Hematopoietic multipotent progenitor cell treated with erythropoietin and hydrocortisone succinate and interleukin-3 and kit ligand, for 15 days (in vitro differentiated cells): Measurements from ENCODE around the gene CENPVL1.
"Not testable (repeated sequence)": the region's sequence is repeated elsewhere in the genome, so short reads cannot be mapped to it uniquely, and the experiment has no call there.

ENCODE experiments used
- DNase-seq: peaks from one replicate; pipeline ENCODE4 v3.0.0-alpha.2; 2015; ENCODE audit warnings: low spot score

Gene CENPVL1

DNA sequence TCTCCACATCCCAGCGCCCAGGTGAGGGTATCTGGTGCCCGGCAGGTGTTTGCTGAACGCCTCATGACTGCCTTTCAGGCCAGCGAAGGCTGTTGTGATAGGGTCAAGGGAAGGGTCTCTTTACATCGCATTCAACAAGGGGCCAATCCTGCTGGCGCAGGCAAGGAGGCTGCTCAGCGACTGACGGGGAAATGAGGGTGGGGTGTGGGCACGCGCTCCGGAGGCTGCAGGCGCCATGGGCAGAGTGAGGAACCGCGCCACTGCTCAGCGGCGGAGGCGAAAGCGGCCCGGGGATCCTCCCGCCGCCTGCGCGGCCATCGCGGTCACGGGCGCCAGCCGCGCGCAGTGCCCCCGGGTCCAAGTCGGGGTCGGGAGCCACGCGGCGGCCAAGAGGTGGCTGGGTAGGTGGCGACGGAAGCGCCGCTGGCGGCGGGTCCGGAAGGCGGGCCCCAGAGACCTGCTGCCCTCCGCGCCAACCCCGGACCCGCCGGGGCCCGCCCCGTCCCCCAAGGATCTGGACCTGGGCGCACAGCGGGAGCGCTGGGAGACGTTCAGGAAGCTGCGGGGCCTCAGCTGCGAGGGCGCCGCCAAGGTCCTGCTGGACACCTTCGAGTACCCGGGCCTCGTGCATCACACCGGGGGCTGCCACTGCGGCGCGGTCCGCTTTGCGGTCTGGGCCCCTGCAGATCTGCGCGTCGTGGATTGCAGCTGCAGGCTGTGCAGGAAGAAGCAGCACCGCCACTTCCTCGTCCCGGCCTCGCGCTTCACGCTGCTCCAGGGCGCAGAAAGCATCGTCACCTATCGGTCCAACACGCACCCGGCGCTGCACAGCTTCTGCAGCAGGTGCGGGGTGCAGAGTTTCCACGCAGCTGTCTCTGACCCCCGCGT, at the start of gene CENPVL1:
Gene CENPVL1, plus strand, starts transcription at position 236 of the 888 bp plus-strand sequence. Its CDS starts 0 bp downstream, at position 236.
- not testable (repeated sequence) for DNase-seq

DNA sequence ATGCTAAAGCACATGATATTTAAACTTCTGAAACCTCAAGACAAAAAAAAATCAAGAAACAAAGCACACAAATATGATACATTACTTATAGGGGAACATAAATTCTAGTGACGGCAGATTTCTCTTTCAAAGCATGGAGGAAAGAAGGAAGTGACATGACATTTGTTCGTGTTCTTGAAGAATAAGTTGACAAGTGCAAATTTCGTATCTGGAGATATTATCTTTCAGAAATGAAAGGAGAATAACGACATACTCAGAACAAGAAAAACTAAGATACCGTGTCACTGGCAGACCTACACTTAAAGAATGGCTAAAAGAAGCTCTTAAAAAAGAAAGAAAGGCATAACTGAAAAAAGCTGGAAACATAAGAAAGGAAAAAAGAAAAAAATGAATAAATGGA, 44.3 kb upstream of the CENPVL1 start:
- no peak for DNase-seq

DNA sequence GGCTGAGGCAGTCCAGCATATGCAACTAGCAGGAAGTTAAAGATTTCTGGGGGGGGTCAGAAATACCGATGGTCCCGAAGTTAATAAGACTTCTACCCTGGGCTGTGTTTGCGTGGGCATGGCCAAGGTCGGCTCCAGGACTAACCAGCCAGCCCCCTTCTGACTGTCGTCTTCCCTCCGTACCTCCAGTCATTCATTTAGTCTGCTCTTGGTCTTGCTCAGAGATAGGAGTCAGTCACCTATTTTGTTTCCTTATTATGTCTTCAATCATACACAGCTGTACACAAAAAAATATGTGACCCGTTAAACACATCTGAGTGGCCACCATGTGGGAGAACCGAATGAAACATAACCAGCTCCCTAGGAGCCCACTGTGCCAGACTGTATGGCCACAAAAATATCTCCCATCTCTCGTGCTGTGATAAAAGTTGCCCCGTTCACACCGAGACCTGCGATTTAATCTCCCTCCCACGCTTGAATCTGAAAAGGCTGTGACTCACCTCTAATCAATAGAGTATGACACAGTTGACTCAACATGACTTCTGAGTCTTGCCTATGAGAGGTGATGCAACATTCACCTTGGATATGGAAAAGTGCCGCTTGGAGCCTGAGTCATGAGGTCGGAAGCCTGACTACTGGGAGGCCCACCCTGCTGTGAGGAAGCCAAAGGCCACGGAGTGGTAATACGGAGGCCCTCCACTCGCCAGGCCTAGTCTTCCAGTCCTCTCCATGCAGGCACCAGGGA, 30.5 kb upstream of the CENPVL1 start:
- DNase-seq: not testable (repeated sequence)

DNA sequence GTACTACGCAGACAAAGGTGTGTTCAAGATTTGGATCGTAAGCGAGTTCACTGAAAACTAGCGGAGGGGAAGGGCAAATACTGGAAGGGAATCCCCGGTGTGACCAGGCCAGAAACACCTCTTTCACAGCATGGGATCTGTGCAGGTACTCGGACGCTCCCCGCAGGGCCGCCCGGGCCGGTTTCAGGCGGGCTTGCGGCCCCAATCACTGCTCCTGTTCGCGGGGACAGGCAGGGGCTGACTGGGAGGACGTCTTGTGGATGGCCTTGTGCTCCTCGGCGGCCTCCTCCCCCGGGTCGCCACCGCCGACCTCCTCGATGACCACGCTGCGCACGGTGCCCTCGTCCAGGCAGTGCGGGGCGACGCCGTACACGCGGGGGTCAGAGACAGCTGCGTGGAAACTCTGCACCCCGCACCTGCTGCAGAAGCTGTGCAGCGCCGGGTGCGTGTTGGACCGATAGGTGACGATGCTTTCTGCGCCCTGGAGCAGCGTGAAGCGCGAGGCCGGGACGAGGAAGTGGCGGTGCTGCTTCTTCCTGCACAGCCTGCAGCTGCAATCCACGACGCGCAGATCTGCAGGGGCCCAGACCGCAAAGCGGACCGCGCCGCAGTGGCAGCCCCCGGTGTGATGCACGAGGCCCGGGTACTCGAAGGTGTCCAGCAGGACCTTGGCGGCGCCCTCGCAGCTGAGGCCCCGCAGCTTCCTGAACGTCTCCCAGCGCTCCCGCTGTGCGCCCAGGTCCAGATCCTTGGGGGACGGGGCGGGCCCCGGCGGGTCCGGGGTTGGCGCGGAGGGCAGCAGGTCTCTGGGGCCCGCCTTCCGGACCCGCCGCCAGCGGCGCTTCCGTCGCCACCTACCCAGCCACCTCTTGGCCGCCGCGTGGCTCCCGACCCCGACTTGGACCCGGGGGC, 28.2 kb upstream of the CENPVL1 start:
- DNase-seq: not testable (repeated sequence)

DNA sequence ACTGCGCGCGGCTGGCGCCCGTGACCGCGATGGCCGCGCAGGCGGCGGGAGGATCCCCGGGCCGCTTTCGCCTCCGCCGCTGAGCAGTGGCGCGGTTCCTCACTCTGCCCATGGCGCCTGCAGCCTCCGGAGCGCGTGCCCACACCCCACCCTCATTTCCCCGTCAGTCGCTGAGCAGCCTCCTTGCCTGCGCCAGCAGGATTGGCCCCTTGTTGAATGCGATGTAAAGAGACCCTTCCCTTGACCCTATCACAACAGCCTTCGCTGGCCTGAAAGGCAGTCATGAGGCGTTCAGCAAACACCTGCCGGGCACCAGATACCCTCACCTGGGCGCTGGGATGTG, 27.6 kb upstream of the CENPVL1 start, which contains the start of gene CENPVL2:
Gene CENPVL2, minus strand, starts transcription at position 112 of the 343 bp plus-strand sequence. Its CDS starts 0 bp downstream, at position 112.
- DNase-seq: not testable (repeated sequence)

DNA sequence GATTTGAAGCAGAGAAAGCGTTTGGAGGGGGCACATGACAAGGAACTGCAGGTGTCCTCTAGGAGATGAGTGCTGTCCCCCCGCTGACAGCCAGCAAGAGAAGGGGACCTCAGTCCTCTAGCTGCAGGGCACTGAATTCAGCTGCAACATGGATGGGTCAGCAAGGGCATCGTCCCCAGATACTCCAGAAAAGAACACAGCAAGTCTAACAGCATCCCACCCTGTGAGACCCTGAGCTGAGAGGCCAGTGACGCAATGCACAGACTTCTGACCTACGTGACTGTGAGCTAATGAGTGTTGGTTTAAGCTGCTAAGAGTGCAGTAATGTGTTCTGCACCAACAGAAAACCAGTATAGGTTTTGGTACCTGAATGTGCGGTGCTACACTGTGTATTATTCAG, 16.1 kb upstream of the CENPVL1 start:
- DNase-seq: no peak

DNA sequence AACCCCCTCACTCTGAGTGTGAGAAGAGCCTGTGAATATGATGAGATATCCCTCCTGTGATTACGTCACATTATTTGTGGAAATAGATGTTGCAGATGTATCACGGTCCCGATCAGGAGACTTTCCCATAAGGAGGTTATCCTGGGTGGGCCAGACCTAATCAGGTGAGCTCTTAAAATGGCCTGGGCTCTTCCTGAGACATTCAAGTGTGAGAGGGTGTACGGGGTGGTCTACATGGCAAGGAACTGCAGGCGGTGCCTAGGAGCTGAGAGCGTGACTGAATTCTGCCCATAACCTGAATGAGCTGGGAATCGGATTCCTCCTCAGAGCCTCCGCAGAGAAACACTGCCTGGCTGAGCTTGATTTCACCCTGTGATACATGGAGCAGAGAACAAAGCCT, 12.9 kb upstream of the CENPVL1 start:
- DNase-seq: no peak

DNA sequence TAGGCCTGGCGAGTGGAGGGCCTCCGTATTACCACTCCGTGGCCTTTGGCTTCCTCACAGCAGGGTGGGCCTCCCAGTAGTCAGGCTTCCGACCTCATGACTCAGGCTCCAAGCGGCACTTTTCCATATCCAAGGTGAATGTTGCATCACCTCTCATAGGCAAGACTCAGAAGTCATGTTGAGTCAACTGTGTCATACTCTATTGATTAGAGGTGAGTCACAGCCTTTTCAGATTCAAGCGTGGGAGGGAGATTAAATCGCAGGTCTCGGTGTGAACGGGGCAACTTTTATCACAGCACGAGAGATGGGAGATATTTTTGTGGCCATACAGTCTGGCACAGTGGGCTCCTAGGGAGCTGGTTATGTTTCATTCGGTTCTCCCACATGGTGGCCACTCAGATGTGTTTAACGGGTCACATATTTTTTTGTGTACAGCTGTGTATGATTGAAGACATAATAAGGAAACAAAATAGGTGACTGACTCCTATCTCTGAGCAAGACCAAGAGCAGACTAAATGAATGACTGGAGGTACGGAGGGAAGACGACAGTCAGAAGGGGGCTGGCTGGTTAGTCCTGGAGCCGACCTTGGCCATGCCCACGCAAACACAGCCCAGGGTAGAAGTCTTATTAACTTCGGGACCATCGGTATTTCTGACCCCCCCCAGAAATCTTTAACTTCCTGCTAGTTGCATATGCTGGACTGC, 2.8 kb downstream of the CENPVL1 start:
- not testable (repeated sequence) for DNase-seq

DNA sequence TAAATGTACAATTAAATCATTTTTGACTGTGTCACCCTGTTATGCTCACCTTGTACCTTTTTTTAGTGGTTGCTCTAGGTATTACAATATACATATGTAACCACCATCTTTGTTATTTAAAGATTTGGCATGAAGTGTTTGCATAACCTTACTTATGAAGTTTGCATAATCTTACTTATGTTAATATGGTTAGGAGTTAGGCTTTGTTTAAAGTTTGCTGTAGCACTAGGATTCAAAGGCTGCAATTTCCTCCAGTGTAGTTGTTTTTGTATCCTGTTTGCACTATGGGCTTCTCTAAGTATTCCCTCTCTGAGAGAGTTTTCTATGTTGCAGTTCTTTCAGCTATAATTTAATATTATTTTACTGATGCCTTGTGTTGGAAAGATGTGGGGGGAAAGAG, 17.9 kb downstream of the CENPVL1 start:
- no peak for DNase-seq

DNA sequence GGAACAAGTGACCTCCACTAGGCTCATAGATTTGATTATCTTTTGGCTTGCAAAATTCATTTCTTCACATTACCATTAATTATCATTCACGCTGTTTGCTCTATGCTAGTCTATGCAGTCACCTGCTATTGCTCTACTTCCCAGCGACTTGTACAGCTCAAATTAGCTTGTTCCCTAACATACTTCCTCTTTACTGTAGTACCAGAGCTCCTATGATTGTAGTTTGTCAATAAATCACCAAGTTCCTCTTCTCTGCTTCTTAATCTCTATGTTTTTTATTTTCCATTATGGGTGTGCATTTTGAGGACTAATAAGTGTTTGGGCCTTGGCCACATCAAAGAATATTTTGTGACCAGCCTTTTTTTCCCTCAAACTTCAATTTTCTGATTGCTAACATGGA, 26.8 kb downstream of the CENPVL1 start:
- no peak for DNase-seq

DNA sequence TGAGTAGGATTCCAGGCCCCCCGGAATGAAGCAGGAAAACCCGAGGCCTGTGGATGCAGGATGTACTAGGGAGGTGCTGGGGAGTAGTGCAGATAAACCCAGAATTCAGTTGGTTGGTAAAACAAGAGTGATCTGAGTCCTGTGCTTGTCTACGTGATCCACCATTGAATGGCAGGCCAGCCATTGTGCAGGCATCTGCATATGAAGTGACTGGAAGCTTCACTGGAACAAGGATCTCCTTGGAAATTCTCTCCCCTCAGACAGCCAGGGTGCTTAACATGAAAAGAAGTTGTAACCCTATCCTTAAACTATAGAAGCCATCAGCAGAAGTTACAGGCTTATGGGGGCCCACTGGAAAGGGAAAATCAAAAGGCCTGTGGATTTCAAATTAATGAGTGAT, 32.3 kb downstream of the CENPVL1 start:
- no peak for DNase-seq

DNA sequence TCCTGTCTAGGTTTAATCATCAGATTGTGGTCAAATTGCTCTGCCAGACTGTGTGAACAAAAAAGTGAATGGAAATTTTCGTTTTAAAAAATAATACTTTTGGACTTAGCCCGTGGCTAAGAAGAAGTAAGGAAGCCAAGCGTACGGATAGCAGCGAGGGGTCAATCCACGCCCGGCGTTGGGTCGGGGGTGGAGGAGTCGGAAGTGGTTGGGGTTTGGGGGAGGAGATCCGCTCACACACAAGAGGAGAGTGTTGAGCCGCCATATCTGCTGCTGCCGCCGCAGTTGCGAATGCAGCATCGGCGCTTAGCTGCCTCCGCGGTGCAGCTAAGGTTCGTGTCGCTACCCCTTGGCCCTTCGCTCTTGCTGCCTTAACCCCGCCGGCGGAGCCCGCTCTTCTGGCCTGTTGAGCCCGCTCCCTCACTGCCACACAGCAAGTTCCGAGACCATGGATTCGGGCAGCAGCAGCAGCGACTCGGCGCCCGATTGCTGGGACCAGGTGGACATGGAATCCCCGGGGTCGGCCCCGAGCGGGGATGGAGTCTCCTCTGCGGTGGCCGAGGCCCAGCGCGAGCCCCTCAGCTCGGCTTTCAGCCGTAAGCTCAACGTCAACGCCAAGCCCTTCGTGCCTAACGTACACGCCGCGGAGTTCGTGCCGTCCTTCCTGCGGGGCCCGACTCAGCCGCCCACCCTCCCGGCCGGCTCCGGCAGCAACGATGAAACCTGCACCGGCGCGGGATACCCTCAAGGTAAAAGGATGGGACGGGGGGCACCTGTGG, 33.1 kb downstream of the CENPVL1 start, which contains the start of gene GSPT2:
Gene GSPT2, plus strand, starts transcription at position 264 of the 779 bp plus-strand sequence. Its CDS starts 185 bp downstream, at position 449.
- DNase-seq: peak; percentile 2

DNA sequence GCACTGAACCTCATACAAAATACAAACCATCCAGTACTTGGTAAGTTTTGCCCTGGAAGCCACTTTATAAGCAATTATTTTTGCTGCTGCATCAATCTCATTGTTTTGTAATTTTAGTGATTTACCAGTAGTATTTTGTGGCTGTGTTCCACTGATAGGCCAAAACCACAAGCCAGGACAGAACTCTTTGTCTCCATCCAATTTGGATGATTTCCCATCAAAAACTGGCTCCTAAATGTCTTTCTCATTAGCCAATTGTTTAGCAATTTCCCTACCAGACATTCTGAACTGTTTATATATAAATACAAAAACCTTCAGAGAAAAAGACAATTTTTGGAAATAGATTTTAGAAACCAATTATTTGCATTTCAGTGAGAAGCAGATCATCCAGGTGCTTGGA, 37.4 kb downstream of the CENPVL1 start:
- DNase-seq: no peak

DNA sequence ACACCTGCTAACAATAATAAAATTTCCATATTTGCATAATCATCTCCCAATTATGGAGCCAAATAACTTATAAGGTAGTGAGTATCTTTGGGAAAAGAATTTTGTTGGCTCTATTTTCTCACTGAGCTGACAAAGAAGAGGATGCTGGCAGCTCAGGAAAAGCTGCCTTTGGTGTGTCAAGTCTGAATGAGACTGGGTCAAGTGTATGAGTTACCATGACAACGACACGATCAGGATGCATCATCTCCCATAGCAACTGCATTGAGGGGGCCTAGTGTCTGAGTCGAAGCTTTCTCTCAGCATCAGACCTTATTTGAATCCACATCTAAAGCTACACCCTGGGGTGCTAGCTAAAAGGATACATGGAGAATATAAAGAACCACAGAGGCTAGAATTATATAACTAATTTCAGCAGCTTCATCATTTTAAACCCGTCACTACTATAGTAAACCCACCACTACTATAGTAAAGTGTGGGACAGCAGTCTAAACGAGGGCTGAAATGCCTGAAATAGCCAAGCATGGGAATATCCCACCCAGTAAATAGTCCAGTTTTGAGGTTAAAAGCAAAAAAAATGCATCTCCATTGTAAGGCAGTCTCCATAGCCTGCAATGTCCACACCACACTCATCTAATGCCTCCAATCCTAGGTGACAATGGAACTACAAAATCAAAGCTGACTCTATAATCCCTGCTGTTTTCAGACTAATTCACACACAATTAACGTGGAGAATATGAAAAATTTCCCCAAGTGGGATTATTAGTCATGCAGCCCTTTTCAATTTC, 48.9 kb downstream of the CENPVL1 start:
- no peak for DNase-seq

DNA sequence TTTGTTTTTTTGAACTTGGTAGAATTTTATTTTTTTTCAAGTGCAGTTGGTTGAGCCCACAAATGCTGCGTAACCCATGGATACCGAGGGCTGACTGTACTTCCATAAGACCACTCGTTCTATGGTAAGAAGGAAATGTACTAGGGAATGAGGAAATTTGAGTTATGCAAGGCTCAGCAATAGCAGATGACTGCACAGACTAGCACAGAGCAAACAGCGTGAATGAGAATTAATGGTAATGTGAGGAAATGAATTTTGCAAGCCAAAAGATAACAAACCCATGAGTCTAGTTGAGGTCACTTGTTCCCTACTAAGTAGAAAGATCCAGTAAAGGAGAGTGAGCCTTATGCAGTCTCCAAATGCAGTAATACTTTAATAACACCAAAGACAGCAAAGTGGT, 50.3 kb downstream of the CENPVL1 start:
- DNase-seq: no peak
